Endothelial cell of umbilical vein (primary cell): ENCODE data around the gene ATP8A2. TPM values are rescaled to one million over a fixed set of nuclear protein-coding genes. Genes with fewer than 3 reads are reported as not detected.

Experiments used
- BruUV-seq: library from RNA; stranded (reverse); fragments of 400-500 nt; replicated peaks from 2 replicates; lab custom pipeline; 2021; lab: Mats Ljungman, UMichigan
- CTCF ChIA-PET: fragments of 300-600, 350-600 bp; sonication (Branson Sonifier 250); formaldehyde crosslinking; loops from one replicate; lab custom pipeline; 2021; ENCODE audit warnings: antibody characterized with exemption, inconsistent platforms; lab: Charles Lee
- POLR2A ChIA-PET: fragments of 300-600, 350-600 bp; sonication (Branson Sonifier 250); formaldehyde crosslinking; loops from one replicate; lab custom pipeline; 2021; ENCODE audit warnings: antibody characterized with exemption, inconsistent platforms; lab: Charles Lee
- DNase-seq: peaks from one replicate; pipeline ENCODE4 v3.0.0-alpha.2; 2011; ENCODE audit warnings: low read depth, low spot score
- FAIRE-seq: peaks from 2 replicates; lab custom pipeline; 2011; peaks lifted over from hg19 to GRCh38; lab: Jason Lieb, UNC
- H2AFZ ChIP-seq: 2 replicates; pipeline ENCODE4 v1.6.0; 2012; ENCODE audit warnings: low read depth, low read length, control low read depth, inconsistent platforms
- H3K27ac ChIP-seq: 2 replicates; pipeline ENCODE4 v1.5.1; 2011; ENCODE audit warnings: low read depth, mild to moderate bottlenecking, control low read depth, low read length, moderate library complexity; ENCODE audit not compliant: insufficient read depth
- H3K27me3 ChIP-seq, 2 experiments: 2 replicates each; pipeline versions ENCODE4 v1.6.0 to v1.6.1; 2011; ENCODE audit warnings: low read length in 2 of 2, mixed read lengths in 1 of 2; ENCODE audit not compliant: control insufficient read depth in 2 of 2, insufficient read depth in 2 of 2
- H3K36me3 ChIP-seq, 2 experiments: 2 replicates in 1 of 2; 3 replicates in 1 of 2; pipeline ENCODE4 v1.5.1; 2011; ENCODE audit warnings: low read length in 2 of 2, mild to moderate bottlenecking in 1 of 2, moderate library complexity in 1 of 2; ENCODE audit not compliant: control insufficient read depth in 2 of 2, insufficient read depth in 2 of 2; ENCODE audit errors: extremely low read depth in 1 of 2
- H3K4me1 ChIP-seq: 3 replicates; pipeline ENCODE4 v1.5.1; 2011; ENCODE audit warnings: mild to moderate bottlenecking, low read length; ENCODE audit not compliant: control insufficient read depth, insufficient read depth; ENCODE audit errors: extremely low read depth
- H3K4me2 ChIP-seq: 2 replicates; pipeline ENCODE4 v1.6.1; 2011; ENCODE audit warnings: low read length, control low read depth, mixed read lengths; ENCODE audit not compliant: insufficient read depth
- H3K4me3 ChIP-seq, 3 experiments: fragments of 200-600 bp in 1 of 3; sonication (generic), shearing (Covaris generic) in 1 of 3; replicated peaks in 1 of 3; 2 replicates each; pipeline ENCODE4 v1.5.1; 2011 to 2016; ENCODE audit warnings: control low read depth in 3 of 3, low read length in 3 of 3, mild to moderate bottlenecking in 2 of 3, inconsistent platforms in 1 of 3, low read depth in 1 of 3, moderate library complexity in 1 of 3; ENCODE audit not compliant: insufficient read depth in 1 of 3
- H3K79me2 ChIP-seq: 2 replicates; pipeline ENCODE4 v1.6.0; 2012; ENCODE audit warnings: low read length, inconsistent platforms; ENCODE audit not compliant: control insufficient read depth, insufficient read depth
- H3K9ac ChIP-seq: replicated peaks from 2 replicates; pipeline ENCODE3; 2011; ENCODE audit warnings: low read length, control low read depth; ENCODE audit not compliant: insufficient read depth; ENCODE audit errors: extremely low read depth
- H3K9me1 ChIP-seq: replicated peaks from 3 replicates; pipeline ENCODE4 v1.6.0; 2011; ENCODE audit warnings: mild to moderate bottlenecking, low read length; ENCODE audit not compliant: control insufficient read depth, insufficient read depth; ENCODE audit errors: extremely low read depth
- H3K9me3 ChIP-seq: replicated peaks from 2 replicates; pipeline ENCODE4 v1.5.1; 2012; ENCODE audit warnings: low read length, inconsistent platforms; ENCODE audit not compliant: control insufficient read depth, insufficient read depth
- H4K20me1 ChIP-seq: replicated peaks from 2 replicates; pipeline ENCODE3; 2011; ENCODE audit warnings: mild to moderate bottlenecking, low read length; ENCODE audit not compliant: control insufficient read depth, insufficient read depth; ENCODE audit errors: extremely low read depth
- CTCF ChIP-seq, 2 donors: IDR thresholded peaks; 1 replicate in 1 of 2; 2 replicates in 1 of 2; pipeline ENCODE4 v1.5.1; 2011; ENCODE audit warnings: low read length in 2 of 2, mild to moderate bottlenecking in 2 of 2, moderate library complexity in 2 of 2, control low read depth in 1 of 2, inconsistent platforms in 1 of 2, low read depth in 1 of 2; ENCODE audit not compliant: insufficient read depth in 1 of 2; ENCODE audit errors: extremely low read depth in 1 of 2
- EZH2 ChIP-seq: IDR thresholded peaks from 2 replicates; pipeline ENCODE4 v1.6.1; 2012; ENCODE audit warnings: borderline replicate concordance, low read depth, mild to moderate bottlenecking, moderate library complexity, low read length, inconsistent platforms; ENCODE audit not compliant: severe bottlenecking
- FOS ChIP-seq: IDR thresholded peaks from 2 replicates; pipeline ENCODE4 v1.6.1; 2011; ENCODE audit warnings: mild to moderate bottlenecking, low read length, moderate library complexity, borderline replicate concordance; ENCODE audit not compliant: insufficient read depth
- GATA2 ChIP-seq: IDR thresholded peaks from 2 replicates; pipeline ENCODE4 v1.7.0; 2011; ENCODE audit warnings: low read depth, mild to moderate bottlenecking, moderate library complexity, mixed read lengths, low read length; ENCODE audit not compliant: insufficient read length, insufficient read depth
- JUN ChIP-seq: IDR thresholded peaks from 2 replicates; pipeline ENCODE4 v1.6.1; 2011; ENCODE audit warnings: borderline replicate concordance, low read depth; ENCODE audit not compliant: insufficient read length, insufficient read depth
- MAX ChIP-seq: IDR thresholded peaks from 2 replicates; pipeline ENCODE4 v1.6.1; 2011; ENCODE audit not compliant: insufficient read depth, insufficient read length
- MYC ChIP-seq: IDR thresholded peaks from one replicate; pipeline ENCODE4 v1.6.1; 2011; ENCODE audit warnings: mild to moderate bottlenecking, low read depth, low read length
- POLR2A ChIP-seq: IDR thresholded peaks from 2 replicates; pipeline ENCODE4 v1.6.1; 2012; ENCODE audit warnings: low read depth, mild to moderate bottlenecking, control low read depth, low read length
- POLR2AphosphoS5 ChIP-seq: IDR thresholded peaks from 2 replicates; pipeline ENCODE4 v1.6.1; 2012; ENCODE audit warnings: low read depth, mild to moderate bottlenecking, control low read depth, low read length, moderate library complexity; ENCODE audit not compliant: insufficient read depth
- dilution Hi-C: fragments of 300-500 bp; cut with MboI; formaldehyde crosslinking; loops from one replicate; pipeline ENCODE4 v1.15.0; 2019; ENCODE audit warnings: low sequenced_read_pairs; ENCODE audit not compliant: extremely low pct_ligation_motif_present
- intact Hi-C: fragments of 100-400 bp; cut with micrococcal nuclease; formaldehyde crosslinking; loops from one replicate; pipeline ENCODE4 v1.10.0; 2022
- polyA plus RNA-seq, 4 experiments: library from polyadenylated mRNA; depleted of rRNA in 3 of 4; stranded (reverse) in 3 of 4; unstranded in 1 of 4; fragments of >200 nt; gene quantifications; 2 replicates each; pipeline versions ENCODE4 v1.2.1 to v1.2.3, GENCODE V29; 2011 to 2012; ENCODE audit warnings: missing spikeins in 1 of 4
- total RNA-seq: library from RNA; stranded (reverse); gene quantifications from 2 replicates; pipeline ENCODE4 v1.2.3, GENCODE V29; 2021

ATP8A2 gene
- total and polyA plus RNA-seq, 2 donors (not counting 3 experiments of a cell fraction or from before 2014, with no cell fraction given) = 0.11 to 0.49 TPM

- H3K9me3 ChIP-seq = no peaks in the 10 kb centered on the region
- DNase-seq = no peak
- no peaks in the 10 kb centered on the region for H4K20me1 ChIP-seq
- intact Hi-C loops = no loop called here
- POLR2A ChIA-PET = no interaction called here
- H3K9me1 ChIP-seq = no peaks in the 10 kb centered on the region
- no peaks in the 10 kb centered on the region for H3K4me1 ChIP-seq
- no peak overlapping the region for H2AFZ ChIP-seq
- no peak for FAIRE-seq
- no peak overlapping the region for H3K27ac ChIP-seq
- dilution Hi-C loops = no loop called here
- CTCF ChIA-PET = interaction anchor here (1.0 to 1.5 kb wide), 2 partner anchors 8 to 35 kb away, joined by 3 to 4 read pairs; no protein-coding TSS in a partner anchor
- TF ChIP-seq JUN (no peak), EZH2 (no peak), MAX (no peak), FOS (no peak), CTCF (IDR thresholded peaks at IDR 0.05; ENCODE audit: extremely low read depth in 1 of 2, insufficient read depth in 1 of 2, low read depth in 1 of 2, low read length in 2 of 2) (no peak), MYC (no peak), POLR2A (no peak), GATA2 (no peak), POLR2AphosphoS5 (no peak)
- no peak overlapping the region for H3K4me3 ChIP-seq
- no peaks in the 10 kb centered on the region for H3K27me3 ChIP-seq
- H3K9ac ChIP-seq = no peak overlapping the region
- no peak overlapping the region for H3K4me2 ChIP-seq
- no peaks in the 10 kb centered on the region for H3K36me3 ChIP-seq
- BruUV-seq = no TSS peak
- H3K79me2 ChIP-seq = no peaks in the 10 kb centered on the region
Observed at GRCh38 chr13:25761041-25761440, 389.3 kb downstream of the ATP8A2 start.
